Measurements from ENCODE around the gene LAMB1.

Gene LAMB1

DNA sequence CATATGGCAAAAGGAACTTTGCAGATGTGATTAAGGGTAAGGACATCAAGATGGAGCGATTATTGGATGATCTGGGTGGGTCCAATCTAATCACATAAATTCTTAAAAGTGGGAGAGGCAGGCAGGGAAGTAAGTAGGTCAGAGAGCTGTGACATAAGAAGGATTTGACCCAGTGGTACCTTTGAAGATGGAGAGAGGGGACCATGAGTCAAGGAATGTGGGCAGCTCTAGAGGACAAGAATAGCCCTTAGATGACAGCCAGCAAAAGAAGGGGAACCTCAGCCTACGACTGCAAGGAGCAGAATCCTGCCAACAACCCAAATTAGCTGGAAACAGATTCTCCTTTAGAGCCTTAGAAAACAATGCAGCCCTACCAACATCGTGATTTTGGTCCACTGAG is 34.5 kb downstream of the LAMB1 start:
- Histone ChIP-seq H3K4me1 (no peaks in the 10 kb centered on the region), H3K36me3 (peaks cover 97% of the 10 kb centered on the region), H3K9me3 (no peaks in the 10 kb centered on the region), H3K4me3 (ENCODE audit: low read depth, low read length) (no peak overlapping the region), H3K27me3 (no peaks in the 10 kb centered on the region)
- TF ChIP-seq, protein P1, sequence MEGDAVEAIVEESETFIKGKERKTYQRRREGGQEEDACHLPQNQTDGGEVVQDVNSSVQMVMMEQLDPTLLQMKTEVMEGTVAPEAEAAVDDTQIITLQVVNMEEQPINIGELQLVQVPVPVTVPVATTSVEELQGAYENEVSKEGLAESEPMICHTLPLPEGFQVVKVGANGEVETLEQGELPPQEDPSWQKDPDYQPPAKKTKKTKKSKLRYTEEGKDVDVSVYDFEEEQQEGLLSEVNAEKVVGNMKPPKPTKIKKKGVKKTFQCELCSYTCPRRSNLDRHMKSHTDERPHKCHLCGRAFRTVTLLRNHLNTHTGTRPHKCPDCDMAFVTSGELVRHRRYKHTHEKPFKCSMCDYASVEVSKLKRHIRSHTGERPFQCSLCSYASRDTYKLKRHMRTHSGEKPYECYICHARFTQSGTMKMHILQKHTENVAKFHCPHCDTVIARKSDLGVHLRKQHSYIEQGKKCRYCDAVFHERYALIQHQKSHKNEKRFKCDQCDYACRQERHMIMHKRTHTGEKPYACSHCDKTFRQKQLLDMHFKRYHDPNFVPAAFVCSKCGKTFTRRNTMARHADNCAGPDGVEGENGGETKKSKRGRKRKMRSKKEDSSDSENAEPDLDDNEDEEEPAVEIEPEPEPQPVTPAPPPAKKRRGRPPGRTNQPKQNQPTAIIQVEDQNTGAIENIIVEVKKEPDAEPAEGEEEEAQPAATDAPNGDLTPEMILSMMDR (IDR thresholded peaks at IDR 0.05; ENCODE audit: low read depth, low read length) = no peak
- DNase-seq = no peak

DNA sequence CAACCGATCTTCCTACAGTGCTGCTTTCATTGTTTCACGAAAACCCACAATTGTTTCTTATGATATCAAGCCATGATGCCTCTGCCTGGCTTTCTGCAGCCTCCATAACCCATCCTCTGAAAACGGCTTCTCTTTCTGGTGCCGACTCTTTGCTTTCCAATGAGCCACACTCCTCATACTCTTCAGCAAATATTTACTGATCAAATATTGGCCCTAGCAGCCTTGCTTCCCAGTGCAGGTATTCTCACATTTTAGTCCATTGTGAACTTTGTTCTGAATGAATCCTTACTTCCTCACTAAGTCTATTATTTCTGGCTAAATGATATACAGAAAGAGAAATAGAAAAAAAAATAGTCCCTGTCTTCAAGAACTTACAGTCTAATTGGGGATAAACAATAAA is 35.5 kb downstream of the LAMB1 start:
- TF ChIP-seq, protein P1 (IDR thresholded peaks at IDR 0.05; ENCODE audit: low read depth, low read length) = no peak
- Histone ChIP-seq H3K36me3 (peaks cover 97% of the 10 kb centered on the region), H3K9me3 (no peaks in the 10 kb centered on the region), H3K27me3 (no peaks in the 10 kb centered on the region), H3K4me3 (ENCODE audit: low read depth, low read length) (no peak overlapping the region), H3K4me1 (no peaks in the 10 kb centered on the region)
- DNase-seq = no peak

DNA sequence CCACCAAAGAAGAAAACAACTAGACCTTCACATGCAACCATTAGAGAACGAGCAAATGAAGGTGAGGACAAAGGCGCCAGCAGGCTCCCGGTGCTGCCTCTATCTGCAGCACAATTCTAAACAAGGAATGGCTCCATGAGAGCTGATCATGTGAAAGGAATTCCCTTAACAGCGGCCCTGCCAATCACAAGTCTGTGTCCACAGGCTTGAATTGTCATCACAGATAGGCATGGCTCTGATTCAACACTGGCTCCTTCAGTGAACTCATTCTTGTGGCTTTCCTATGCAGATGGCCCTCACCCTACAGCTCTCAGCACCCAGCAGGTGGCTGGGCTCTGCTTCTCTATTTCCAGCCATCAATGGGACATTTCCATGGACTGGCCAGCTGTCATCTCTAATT is 36.2 kb downstream of the LAMB1 start:
- Histone ChIP-seq H3K9me3 (no peaks in the 10 kb centered on the region), H3K4me3 (ENCODE audit: low read depth, low read length) (no peak overlapping the region), H3K4me1 (no peaks in the 10 kb centered on the region), H3K27me3 (no peaks in the 10 kb centered on the region), H3K36me3 (peaks cover 97% of the 10 kb centered on the region)
- TF ChIP-seq, protein P1 (IDR thresholded peaks at IDR 0.05; ENCODE audit: low read depth, low read length) = no peak
- DNase-seq = no peak

DNA sequence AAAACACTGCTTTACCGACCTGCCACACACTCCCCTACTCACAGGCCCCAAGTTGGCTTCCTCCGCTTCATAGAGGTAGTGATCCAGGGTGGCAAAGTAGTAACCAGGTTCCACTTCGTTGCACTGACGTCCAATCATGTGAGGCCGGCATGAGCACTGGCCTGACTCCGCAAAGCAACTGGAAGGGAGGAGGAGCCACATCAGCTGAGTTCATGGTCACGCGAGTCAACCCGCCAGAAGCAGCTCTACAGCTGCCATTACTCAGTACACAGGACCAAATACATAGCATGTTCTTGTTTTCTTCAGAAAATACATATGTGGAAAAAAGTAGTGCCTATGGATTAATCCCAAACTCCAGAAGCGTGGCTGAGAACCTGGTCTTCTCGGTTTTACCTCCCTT is 38.5 kb downstream of the LAMB1 start:
- no peak for DNase-seq
- peaks cover 97% of the 10 kb centered on the region for H3K36me3 ChIP-seq
- no peaks in the 10 kb centered on the region for H3K9me3 ChIP-seq
- H3K4me3 ChIP-seq (ENCODE audit: low read depth, low read length) = no peak overlapping the region
- H3K4me1 ChIP-seq = no peaks in the 10 kb centered on the region
- TF ChIP-seq, protein P1 (IDR thresholded peaks at IDR 0.05; ENCODE audit: low read depth, low read length) = no peak
- no peaks in the 10 kb centered on the region for H3K27me3 ChIP-seq

DNA sequence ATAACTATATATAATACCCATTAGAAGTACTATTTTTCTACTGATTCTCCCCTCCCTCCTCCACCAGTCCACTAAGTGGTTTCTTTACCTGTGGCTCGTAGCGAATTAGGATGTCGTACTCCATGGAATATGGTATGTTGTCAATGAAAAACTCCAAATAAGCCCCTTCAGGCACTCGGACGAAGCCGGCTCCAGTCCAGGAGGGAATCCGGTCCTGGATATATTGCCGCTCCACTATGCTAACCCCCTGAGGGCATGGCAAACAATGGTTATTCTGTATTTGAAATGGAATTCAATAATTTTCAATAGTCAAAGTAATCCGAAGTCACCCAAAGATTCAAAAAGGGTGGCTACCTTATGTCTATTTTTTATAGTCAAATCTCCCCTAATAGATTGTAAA is 40.1 kb downstream of the LAMB1 start:
- H3K27me3 ChIP-seq = no peaks in the 10 kb centered on the region
- no peaks in the 10 kb centered on the region for H3K9me3 ChIP-seq
- DNase-seq = no peak
- H3K4me1 ChIP-seq = no peaks in the 10 kb centered on the region
- no peak overlapping the region for H3K4me3 ChIP-seq (ENCODE audit: low read depth, low read length)
- H3K36me3 ChIP-seq = peaks cover 100% of the 10 kb centered on the region
- TF ChIP-seq, protein P1 (IDR thresholded peaks at IDR 0.05; ENCODE audit: low read depth, low read length) = no peak

DNA sequence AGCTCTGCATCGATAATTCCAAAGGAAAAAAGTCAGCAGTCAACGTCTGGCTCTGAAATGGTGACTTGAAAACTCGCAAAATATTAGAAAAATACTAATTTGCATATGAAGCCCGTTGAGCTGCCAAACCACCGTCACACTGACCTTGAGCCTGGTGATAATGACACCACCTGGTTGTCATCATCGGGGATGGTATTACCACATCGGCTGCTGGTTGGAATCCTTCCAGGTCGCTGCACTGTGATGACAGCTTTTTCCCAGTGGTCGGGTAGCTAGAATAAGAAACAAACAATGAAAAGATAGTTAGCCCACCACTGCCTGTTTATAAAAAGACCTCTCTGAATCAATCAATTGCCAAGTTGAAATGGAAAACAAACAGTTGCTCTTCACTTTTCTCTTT is 41.6 kb downstream of the LAMB1 start:
- Histone ChIP-seq H3K36me3 (peaks cover 100% of the 10 kb centered on the region), H3K4me3 (ENCODE audit: low read depth, low read length) (no peak overlapping the region), H3K4me1 (no peaks in the 10 kb centered on the region), H3K9me3 (no peaks in the 10 kb centered on the region), H3K27me3 (no peaks in the 10 kb centered on the region)
- TF ChIP-seq, protein P1 (IDR thresholded peaks at IDR 0.05; ENCODE audit: low read depth, low read length) = no peak
- DNase-seq = peak; percentile 28

Data from BE2C (cell line).